Measurements from ENCODE around the gene SIPA1L2.

DNA sequence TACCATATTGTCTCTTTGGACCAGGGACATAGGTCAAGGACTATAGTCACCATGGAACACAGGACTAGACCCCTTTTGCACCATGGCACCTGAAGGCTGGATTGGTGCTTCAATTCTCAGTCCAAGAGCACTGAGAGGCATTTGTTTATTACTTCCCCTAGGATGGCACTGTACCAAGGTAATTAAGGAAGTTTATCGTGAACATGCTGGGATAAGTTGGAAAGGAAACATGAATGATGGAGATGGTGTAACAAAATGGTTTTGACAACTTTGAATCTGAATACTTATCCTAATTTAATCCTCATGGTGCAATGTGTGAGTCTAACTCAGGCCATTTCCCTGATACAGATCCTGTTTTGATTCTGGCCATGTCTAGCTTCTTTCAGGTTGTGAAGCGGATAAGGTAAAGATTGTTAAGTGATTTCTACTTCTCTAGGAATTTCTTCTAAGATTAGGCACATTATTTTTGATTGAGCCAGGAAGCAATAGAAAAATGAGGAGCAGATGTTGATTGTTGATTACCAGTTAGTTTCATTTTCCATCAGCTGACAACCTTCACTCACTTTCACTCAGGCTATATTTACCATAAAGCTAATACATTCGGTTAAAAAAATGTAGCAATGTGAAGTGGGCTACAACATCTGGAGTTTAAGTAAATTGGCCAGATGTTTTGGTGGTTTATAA, 37.3 kb upstream of the SIPA1L2 start:
- TF ChIP-seq, protein P1, sequence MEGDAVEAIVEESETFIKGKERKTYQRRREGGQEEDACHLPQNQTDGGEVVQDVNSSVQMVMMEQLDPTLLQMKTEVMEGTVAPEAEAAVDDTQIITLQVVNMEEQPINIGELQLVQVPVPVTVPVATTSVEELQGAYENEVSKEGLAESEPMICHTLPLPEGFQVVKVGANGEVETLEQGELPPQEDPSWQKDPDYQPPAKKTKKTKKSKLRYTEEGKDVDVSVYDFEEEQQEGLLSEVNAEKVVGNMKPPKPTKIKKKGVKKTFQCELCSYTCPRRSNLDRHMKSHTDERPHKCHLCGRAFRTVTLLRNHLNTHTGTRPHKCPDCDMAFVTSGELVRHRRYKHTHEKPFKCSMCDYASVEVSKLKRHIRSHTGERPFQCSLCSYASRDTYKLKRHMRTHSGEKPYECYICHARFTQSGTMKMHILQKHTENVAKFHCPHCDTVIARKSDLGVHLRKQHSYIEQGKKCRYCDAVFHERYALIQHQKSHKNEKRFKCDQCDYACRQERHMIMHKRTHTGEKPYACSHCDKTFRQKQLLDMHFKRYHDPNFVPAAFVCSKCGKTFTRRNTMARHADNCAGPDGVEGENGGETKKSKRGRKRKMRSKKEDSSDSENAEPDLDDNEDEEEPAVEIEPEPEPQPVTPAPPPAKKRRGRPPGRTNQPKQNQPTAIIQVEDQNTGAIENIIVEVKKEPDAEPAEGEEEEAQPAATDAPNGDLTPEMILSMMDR (IDR thresholded peaks at IDR 0.05; ENCODE audit: insufficient read depth, low read length, poor library complexity, severe bottlenecking) = no peak
- no peak for TF ChIP-seq EZH2phosphoT487 (conservative IDR thresholded peaks at IDR 0.05; ENCODE audit: low read length)

Measured in SU-DHL-6 (cell line).